ENCODE results near the gene NPTXR.

GRCh38 chr22:38837414-38837928 lies 6.4 kb downstream of the NPTXR start:
- TF ChIP-seq CTCF (IDR thresholded peaks at IDR 0.05) (no peak), POLR2A (IDR thresholded peaks at IDR 0.05) (no peak)

Measured in right lobe of liver (tissue), 4 donors.